Adrenal gland (tissue), 5 donors: Measurements from ENCODE around the gene MRPL1.

ENCODE experiments used
- POLR2A ChIP-seq, 2 donors: fragments of 450-650 bp; IDR thresholded peaks; one replicate each; pipeline ENCODE4 v1.6.1; 2017; ENCODE audit warnings: antibody characterized with exemption in 2 of 2, mild to moderate bottlenecking in 2 of 2, moderate library complexity in 1 of 2
- TF ChIP-seq, protein P1 (sequence below), 6 experiments: fragments of 450-650 bp in 4 of 6; fragments of 200-600 bp in 2 of 6; sonication (generic) in 1 of 6; IDR thresholded peaks; 1 replicate in 5 of 6; 2 replicates in 1 of 6; pipeline versions ENCODE4 v1.5.1 to v1.8.0; 2016 to 2021; ENCODE audit warnings: antibody characterized with exemption in 6 of 6, mild to moderate bottlenecking in 2 of 6, moderate library complexity in 1 of 6
- donor health status: DM: no; HTN: no; CAD: no.

- TF ChIP-seq, protein P1, sequence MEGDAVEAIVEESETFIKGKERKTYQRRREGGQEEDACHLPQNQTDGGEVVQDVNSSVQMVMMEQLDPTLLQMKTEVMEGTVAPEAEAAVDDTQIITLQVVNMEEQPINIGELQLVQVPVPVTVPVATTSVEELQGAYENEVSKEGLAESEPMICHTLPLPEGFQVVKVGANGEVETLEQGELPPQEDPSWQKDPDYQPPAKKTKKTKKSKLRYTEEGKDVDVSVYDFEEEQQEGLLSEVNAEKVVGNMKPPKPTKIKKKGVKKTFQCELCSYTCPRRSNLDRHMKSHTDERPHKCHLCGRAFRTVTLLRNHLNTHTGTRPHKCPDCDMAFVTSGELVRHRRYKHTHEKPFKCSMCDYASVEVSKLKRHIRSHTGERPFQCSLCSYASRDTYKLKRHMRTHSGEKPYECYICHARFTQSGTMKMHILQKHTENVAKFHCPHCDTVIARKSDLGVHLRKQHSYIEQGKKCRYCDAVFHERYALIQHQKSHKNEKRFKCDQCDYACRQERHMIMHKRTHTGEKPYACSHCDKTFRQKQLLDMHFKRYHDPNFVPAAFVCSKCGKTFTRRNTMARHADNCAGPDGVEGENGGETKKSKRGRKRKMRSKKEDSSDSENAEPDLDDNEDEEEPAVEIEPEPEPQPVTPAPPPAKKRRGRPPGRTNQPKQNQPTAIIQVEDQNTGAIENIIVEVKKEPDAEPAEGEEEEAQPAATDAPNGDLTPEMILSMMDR (IDR thresholded peaks at IDR 0.05): no peak
- TF ChIP-seq POLR2A (IDR thresholded peaks at IDR 0.05): no peak
Observed at GRCh38 chr4:77990456-77990855, 127.8 kb downstream of the MRPL1 start.
